A673 (cell line): ENCODE data around the gene EVA1B. TPM values are rescaled to one million over a fixed set of nuclear protein-coding genes. Genes with fewer than 3 reads are reported as not detected.

Source experiments
- BruUV-seq: library from RNA; stranded (reverse); fragments of 400-500 nt; replicated peaks from 2 replicates; lab custom pipeline; 2021; lab: Mats Ljungman, UMichigan
- CTCF ChIA-PET: fragments of 300-600 bp; sonication (Branson Sonifier 250); formaldehyde crosslinking; loops from one replicate; lab custom pipeline; 2022; ENCODE audit warnings: antibody characterized with exemption; lab: Charles Lee
- POLR2A ChIA-PET: fragments of 300-600 bp; sonication (Branson Sonifier 250); formaldehyde crosslinking; loops from one replicate; lab custom pipeline; 2022; ENCODE audit warnings: antibody characterized with exemption; ENCODE audit not compliant: low non-redundant PET; lab: Charles Lee
- DNase-seq: peaks from one replicate; pipeline ENCODE4 v3.0.0-alpha.2; 2015; ENCODE audit warnings: low spot score
- H3K27ac ChIP-seq: fragments of 200-600 bp; sonication (generic); 2 replicates; pipeline ENCODE4 v1.5.1; 2016; ENCODE audit warnings: mixed run types, low read depth, mild to moderate bottlenecking, mixed read lengths, antibody characterized with exemption, low read length; ENCODE audit not compliant: poor library complexity, severe bottlenecking
- H3K27me3 ChIP-seq: fragments of 200-600 bp; sonication (generic); replicated peaks from 2 replicates; pipeline ENCODE4 v1.6.1; 2017; ENCODE audit warnings: mixed run types, low read depth, mild to moderate bottlenecking, mixed read lengths, antibody characterized with exemption, low read length; ENCODE audit not compliant: insufficient read depth, poor library complexity
- H3K36me3 ChIP-seq: fragments of 200-600 bp; sonication (generic); 2 replicates; pipeline ENCODE4 v1.6.1; 2016; ENCODE audit warnings: mixed run types, mild to moderate bottlenecking, mixed read lengths, antibody characterized with exemption, low read length; ENCODE audit not compliant: insufficient read depth, poor library complexity, severe bottlenecking
- H3K4me1 ChIP-seq: fragments of 200-600 bp; sonication (generic); 2 replicates; pipeline ENCODE4 v1.6.1; 2017; ENCODE audit warnings: mixed run types, mild to moderate bottlenecking, mixed read lengths, antibody characterized with exemption, low read length; ENCODE audit not compliant: insufficient read depth, poor library complexity, severe bottlenecking
- H3K4me3 ChIP-seq: fragments of 200-600 bp; sonication (generic); 2 replicates; pipeline ENCODE4 v1.5.1; 2016; ENCODE audit warnings: low read depth, mixed run types, mild to moderate bottlenecking, mixed read lengths, low read length; ENCODE audit not compliant: poor library complexity, severe bottlenecking
- H3K9me3 ChIP-seq: fragments of 200-600 bp; sonication (generic); 2 replicates; pipeline ENCODE4 v1.6.1; 2016; ENCODE audit warnings: mixed run types, low read depth, mild to moderate bottlenecking, mixed read lengths, antibody characterized with exemption, low read length; ENCODE audit not compliant: poor library complexity, severe bottlenecking
- CTCF ChIP-seq: fragments of 300-800, 200-600 bp; sonication (generic); conservative IDR thresholded peaks from 2 replicates; pipeline ENCODE4 v1.5.1; 2017; ENCODE audit warnings: low read depth, mild to moderate bottlenecking, antibody characterized with exemption, low read length, moderate library complexity, mixed read lengths
- EZH2 ChIP-seq: fragments of 200-600 bp; sonication (generic); IDR thresholded peaks from 2 replicates; pipeline ENCODE4 v1.6.1; 2017; ENCODE audit warnings: borderline replicate concordance, low read depth, mild to moderate bottlenecking, mixed read lengths, antibody characterized with exemption, low read length; ENCODE audit not compliant: poor library complexity, severe bottlenecking
- intact Hi-C: fragments of 100-400 bp; cut with micrococcal nuclease; formaldehyde crosslinking; loops from one replicate; pipeline ENCODE4 v1.10.0; 2022; ENCODE audit not compliant: unreplicated experiment
- total RNA-seq: library from RNA; stranded (reverse); gene quantifications from 2 replicates; pipeline ENCODE4 v1.2.3, GENCODE V29; 2021

EVA1B gene
- total RNA-seq, 1 experiment from 2014 or later: 6.2 TPM

GRCh38 chr1:36298640-36299039 is 24.8 kb downstream of the EVA1B start:
- intact Hi-C loops: no loop called here
- no TSS peak for BruUV-seq

GRCh38 chr1:36297062-36297461 is 26.4 kb downstream of the EVA1B start:
- H3K27ac ChIP-seq: no peak overlapping the region
- no peaks in the 10 kb centered on the region for H3K9me3 ChIP-seq
- intact Hi-C loops: no loop called here
- no TSS peak for BruUV-seq
- H3K4me1 ChIP-seq: peaks cover 9% of the 10 kb centered on the region
- H3K36me3 ChIP-seq: peaks cover 78% of the 10 kb centered on the region
- no peaks in the 10 kb centered on the region for H3K27me3 ChIP-seq
- POLR2A ChIA-PET: no interaction called here
- TF ChIP-seq CTCF (no peak), EZH2 (no peak)
- CTCF ChIA-PET: no interaction called here
- DNase-seq: no peak
- H3K4me3 ChIP-seq: no peak overlapping the region

More at GRCh38 chr1:36298640-36299039, 24.8 kb downstream of the EVA1B start:
- H3K4me3 ChIP-seq: no peak overlapping the region
- DNase-seq: no peak
- peaks cover 78% of the 10 kb centered on the region for H3K36me3 ChIP-seq
- H3K4me1 ChIP-seq: peaks cover 9% of the 10 kb centered on the region
- H3K27ac ChIP-seq: no peak overlapping the region
- no peaks in the 10 kb centered on the region for H3K27me3 ChIP-seq
- TF ChIP-seq EZH2: no peak
- no peak for TF ChIP-seq CTCF
- no peaks in the 10 kb centered on the region for H3K9me3 ChIP-seq
- CTCF ChIA-PET: interaction anchor here (0.7 kb wide), 1 partner anchor 199 kb away, joined by 5 read pairs; no protein-coding TSS in a partner anchor
- POLR2A ChIA-PET: no interaction called here

- TF ChIP-seq EZH2: no peak
- no peak for TF ChIP-seq CTCF
- POLR2A ChIA-PET: no interaction called here
- intact Hi-C loops: no loop called here
Measured at GRCh38 chr1:36295390-36295789, 28.1 kb downstream of the EVA1B start.

More at GRCh38 chr1:36295390-36295789, 28.1 kb downstream of the EVA1B start:
- Histone ChIP-seq H3K4me1 (peaks cover 9% of the 10 kb centered on the region), H3K9me3 (no peaks in the 10 kb centered on the region), H3K36me3 (peaks cover 78% of the 10 kb centered on the region), H3K4me3 (no peak overlapping the region), H3K27ac (no peak overlapping the region), H3K27me3 (no peaks in the 10 kb centered on the region)
- no peak for DNase-seq
- CTCF ChIA-PET: no interaction called here
- BruUV-seq: no TSS peak
